Measurements from ENCODE around the gene PMEPA1.

The PMEPA1 gene

DNA sequence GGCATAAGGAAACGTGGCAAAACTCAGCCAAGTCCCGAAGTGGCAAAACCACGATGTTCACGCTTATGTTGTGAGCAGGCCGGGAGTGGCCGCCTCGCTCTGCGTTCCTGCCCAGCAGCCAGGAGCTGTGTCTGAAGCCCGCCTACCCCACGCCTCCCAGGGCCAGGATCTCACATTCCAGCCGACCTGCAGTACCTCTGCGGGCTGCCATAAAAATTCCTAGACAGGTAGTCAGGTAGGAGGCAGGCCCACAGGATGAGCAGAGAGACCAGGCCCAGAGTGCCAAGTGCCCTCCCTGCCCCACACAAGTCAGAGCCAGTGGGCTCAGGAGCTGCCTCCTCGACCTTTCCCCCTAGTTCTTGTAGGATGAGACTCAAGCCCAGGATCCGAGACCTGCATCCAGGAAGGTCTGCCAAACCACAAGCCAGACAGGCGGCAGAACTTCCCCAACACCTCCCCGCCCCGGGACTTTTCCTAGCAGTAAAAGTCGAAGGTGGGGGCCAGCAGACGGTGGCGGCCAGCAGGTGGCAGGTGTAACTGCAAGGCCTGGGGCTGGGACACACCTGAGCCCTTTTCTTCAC lies 16.7 kb downstream of the PMEPA1 start:
- no peak for DNase-seq

DNA sequence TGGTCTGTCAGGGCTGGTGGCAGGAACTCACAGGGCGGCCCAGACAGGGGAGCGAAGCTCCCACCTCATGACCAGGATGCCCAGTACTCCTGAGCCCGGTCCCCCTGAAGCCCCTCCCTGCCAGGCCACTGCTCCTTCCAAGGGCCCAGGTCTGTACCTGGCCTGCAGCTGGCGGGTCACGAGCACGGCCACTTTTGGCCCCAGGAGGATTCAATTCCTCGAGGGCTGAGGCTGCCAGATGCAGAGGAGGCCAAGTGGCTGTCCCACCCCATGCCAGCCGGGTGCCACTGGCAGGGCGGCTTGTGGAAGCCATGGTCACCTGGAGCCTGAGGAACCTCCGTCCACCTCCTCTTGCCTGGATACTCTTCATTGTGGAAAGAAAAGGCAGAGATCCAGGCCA lies 17.4 kb downstream of the PMEPA1 start:
- DNase-seq: no peak

DNA sequence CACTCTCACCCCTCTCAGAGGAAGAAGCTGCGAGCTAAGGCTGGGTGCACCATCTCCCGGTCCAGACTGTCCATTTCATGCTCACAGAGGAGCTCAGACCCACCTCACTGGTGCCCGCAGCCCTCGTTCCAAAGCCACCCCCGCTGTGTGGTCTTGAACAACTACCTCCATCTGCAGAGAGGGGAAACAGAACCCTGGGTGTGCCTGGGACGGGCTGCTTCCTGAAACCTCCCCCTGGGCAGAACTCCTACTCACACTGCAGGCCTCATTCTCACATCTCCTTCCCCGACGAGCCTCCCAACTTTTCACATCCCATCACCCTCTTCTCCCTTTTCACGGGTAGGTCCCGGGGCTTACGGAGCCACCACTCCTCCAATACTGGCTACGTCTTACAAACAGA lies 18.1 kb downstream of the PMEPA1 start:
- DNase-seq: no peak

DNA sequence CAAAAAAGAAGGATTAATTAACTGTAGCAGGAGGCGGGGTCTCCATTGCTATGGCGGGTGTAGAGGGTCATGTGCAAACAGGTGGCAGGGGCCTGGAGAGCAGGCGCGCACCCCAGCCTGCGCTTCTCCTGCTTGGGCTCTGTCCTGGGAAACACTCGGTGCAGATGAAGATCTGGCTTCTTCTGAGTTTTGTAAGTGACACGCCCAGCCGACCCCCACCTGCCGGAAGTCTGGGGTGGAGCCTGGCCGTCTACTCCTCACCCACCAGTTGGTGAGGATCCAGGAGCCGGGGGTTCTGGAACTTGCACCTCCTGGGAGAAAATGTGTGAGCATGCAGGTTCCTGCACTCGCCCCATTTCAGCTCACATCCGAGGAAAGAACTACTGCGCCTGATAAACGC lies 19.3 kb downstream of the PMEPA1 start:
- DNase-seq: no peak

DNA sequence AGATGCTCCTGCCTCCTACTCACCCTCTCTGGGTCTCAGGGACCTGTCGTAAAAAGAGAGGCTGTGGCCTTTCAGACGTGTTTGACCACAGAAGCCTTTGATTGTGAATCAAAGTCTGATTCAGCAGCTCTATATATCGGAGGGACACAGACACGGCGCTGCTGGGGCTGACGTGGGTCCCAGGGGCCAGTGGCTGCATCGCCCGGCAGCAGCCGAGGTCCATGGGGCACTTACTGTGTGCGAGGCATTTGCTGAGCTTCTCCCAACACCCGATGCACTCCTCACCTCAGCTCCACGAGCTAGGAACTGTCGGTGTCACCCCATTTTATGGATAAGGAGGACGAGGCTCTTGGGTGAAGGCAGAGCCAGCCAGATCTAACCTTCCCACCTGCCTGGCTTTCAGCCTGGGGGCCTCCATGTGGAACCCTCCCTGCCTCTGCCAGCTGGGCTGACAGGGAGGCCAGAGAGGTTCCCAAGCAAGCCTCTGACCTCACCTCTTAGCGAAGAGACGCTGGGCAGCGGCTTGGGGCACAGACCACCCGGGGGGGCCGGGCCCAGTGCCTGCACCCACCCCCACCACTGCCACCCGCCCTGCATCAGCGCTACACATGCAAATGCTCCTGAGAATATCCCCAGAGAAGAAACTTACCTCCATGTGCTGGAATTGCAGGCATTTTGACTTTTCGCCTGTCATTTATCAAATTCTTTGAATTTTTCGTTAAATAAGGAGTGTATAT lies 19.9 kb downstream of the PMEPA1 start:
- no peak for DNase-seq

DNA sequence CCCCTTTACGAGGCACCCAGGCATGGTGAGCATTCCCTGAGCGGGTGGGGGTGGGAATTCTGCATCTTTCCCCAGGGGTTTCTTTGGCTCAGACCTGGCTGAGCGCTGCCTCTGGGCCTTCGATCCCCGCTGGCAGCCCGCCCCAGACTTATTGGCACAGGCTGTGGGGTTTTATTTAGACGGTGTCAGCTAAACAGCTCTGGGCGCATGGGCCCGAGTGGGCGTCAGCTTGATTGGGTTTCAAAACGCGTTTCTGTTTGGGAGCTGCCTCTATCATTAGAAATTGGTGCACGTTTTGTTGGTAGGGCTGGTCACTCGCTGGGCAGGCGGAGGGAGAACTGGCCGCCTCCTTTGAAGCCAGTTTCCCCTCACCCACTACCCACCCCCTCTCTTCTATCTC lies 21.0 kb downstream of the PMEPA1 start:
- no peak for DNase-seq

DNA sequence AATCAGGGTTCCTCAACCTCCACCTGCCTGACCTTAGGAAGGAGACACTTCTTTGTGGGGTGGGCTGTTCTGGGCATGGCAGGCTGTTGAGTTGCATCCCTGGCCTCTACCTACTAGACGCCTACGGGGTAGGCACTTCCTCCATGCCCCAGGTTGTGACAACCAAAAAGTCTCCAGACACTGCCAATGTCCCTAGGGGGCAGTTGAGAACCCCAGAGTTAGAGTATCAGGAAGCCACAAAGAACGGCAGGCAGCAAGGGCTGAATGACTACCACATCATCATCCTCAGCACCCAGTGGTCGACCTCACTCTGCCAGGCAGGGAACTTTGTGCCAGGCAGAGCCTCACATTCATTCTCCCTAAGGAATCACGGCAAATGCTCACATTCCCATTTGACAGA lies 21.5 kb downstream of the PMEPA1 start:
- no peak for DNase-seq

DNA sequence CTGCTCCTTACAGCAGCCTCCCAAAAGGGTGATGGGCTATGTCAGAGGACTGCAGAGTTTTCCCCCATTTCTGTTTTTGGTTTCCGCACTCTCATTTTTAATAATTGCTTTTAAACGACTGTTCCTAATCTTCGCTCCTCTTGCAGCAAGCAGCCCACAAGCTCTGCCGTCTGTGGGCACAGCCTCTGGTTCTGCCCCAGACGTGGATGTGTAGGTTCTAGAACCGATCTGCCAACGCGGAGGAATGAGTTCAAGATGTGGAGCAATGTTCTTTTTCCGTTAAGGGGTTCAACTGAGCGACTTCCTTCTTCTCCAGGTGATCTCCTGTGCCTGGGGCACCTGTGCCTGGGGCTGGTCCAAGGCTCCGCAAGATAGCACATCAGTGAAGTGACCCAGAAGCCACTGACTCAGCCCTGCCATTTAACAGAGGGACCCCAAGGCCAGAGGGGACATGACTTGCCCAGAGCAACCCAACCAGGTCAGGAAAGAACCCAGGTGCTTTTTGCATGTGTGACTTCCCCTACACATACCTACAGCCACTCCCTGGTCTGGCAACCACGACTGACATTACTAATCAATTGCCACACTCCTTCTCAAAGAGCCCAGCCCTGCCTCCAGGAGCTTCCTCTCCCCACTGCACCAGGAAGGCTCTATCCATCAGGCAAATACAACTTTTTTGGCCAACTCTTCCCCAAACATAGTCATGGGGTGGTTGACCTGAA lies 22.7 kb downstream of the PMEPA1 start:
- DNase-seq: no peak

DNA sequence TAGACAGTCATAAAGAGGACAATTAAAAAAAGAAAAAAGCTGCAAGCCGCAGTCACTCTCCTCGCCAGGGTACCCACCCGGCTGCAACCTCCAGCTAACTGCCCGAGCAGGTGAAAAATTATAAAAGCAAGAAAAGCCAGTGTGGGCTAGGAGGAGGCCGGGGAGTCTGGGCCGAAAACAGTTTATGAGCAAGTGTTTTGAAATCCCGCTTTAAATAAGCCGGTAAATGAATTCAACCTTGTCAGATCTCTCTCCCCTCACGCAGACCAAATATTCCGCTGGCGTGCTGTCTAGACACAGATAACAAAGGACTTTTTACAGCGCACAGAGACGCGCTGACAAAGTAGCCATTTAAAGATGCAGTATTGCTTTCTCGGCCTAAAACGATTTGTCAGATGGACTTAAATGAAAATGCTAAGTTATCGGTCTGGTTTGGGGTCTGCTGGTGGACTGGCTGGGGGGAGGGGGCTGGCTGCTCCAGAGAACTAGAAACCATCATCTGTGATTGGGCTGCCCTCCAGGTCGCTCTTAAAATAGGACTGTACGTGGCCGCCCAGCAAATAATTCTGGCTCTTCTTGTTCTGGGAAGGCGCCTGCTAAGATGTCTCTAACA lies 24.6 kb downstream of the PMEPA1 start:
- DNase-seq: no peak

DNA sequence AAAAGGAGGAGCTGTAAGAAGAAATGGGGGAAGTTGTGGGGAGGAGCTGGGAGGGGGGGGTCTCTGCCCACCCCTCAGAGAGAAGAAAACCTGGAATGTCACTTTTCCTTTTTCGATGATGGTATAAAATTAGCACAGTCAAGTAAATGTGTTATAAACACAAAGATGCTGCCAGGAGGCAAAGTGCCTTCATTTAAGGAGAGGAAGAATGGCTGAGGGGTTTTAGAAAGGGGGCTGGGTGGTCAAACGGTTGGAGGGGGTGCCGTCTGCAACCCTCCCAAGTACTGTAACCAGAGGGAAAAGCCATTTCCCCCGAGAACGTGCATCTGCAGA lies 25.0 kb downstream of the PMEPA1 start:
- DNase-seq: no peak

DNA sequence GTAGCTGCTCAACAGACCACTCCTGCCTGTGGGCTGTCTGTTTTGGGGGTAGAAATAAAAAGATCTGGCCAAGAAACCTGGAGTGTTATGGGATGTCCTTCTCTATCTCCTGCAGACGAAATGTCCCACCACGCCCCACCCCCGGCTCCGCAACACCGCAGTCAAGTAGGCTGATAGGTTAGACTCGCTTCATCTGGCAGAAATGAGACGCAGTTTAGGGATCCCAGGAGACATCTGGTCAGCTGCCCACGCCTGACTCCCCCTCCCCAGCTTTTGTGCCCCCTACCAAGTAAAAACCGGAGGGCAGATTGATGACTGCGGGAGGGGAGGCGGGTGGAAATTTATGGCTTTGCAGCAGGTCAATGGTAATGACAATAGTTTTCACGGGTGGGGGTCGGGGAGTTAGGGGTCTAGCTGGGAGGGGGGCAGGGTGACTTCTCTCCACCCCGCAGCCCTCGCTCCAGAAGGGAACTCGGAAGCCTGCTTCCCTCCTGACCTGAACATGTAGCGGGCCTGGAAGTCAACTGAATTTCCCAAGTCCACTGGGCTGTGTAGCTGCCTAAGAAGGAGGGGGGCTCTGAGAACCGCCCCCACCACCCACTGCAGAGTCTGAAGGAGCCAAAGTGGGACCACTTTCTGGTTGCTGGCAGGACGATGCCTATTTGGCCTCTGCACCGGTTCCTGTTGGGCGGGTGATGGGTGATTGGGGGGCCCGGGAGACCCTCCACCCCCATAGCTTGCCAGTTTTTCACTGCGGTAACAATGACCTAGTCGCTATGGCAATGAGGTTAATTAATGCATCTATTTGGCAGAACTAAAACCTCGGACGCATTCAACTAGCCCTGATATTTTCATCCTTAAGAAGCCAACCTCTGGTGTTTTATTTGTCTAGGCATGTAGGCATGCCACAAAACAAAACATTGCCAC lies 25.7 kb downstream of the PMEPA1 start:
- DNase-seq: no peak

DNA sequence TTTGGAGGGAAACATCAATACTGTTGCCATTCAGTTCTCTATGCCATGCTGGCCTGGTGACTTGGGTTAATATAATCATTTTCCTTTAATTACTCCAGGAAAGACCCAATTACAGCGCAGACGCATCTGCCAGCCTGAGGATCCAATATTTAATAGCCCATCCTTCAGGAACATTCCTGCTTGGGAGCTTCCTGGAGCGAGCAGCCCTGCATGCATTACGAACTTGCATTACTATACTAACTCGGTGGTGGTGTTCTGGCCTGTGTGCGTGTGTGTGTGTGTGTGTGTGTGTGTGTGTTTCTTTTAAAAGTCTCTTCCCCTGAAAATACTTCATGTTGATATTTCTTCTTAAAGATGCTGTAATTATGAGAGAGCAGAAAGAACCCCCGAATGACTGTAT lies 26.5 kb downstream of the PMEPA1 start:
- no peak for DNase-seq

DNA sequence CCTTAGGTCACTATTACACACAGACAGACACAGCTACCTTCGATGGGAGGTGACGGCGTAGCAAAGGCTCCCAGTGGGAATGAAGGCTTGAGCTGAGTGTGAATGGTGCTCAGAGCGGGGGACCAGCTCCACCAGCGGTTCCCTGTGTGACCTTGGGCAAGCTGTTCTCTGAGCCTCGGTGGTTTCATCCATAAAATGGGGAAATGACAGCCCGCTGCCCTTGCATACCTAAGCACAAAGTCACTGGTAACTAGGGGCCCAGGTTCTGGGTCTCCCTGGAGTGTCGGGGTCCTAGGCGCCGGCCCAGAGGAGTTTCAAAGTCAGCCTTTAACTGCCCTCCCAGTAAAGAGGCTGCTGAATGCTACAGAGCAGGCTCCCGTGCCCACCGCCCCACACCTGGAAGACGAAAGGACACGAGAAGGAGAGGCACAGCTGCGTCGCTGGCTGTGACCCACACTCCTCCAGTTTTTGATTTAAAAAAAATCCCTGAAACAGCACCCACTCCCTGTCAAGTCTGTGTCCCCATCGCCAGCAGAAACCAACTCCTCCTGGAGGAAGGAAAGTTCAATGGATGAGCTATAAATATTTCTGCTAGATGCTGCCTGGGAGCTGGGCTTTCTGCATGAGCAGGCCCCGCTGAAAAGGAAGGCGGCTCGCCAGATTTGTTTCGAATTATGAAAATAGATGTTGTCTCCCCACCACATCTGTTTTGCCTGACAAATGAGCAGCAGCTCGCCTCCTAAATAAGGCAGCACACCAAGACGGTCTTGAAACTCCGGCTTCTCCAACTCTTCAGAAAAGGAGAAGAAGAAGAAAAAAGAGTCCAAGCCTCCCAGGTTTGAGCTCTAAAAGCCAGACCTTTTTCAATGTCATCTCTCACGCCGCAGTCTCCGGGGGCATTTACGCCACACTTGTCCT lies 27.4 kb downstream of the PMEPA1 start:
- peak; percentile 27 for DNase-seq

DNA sequence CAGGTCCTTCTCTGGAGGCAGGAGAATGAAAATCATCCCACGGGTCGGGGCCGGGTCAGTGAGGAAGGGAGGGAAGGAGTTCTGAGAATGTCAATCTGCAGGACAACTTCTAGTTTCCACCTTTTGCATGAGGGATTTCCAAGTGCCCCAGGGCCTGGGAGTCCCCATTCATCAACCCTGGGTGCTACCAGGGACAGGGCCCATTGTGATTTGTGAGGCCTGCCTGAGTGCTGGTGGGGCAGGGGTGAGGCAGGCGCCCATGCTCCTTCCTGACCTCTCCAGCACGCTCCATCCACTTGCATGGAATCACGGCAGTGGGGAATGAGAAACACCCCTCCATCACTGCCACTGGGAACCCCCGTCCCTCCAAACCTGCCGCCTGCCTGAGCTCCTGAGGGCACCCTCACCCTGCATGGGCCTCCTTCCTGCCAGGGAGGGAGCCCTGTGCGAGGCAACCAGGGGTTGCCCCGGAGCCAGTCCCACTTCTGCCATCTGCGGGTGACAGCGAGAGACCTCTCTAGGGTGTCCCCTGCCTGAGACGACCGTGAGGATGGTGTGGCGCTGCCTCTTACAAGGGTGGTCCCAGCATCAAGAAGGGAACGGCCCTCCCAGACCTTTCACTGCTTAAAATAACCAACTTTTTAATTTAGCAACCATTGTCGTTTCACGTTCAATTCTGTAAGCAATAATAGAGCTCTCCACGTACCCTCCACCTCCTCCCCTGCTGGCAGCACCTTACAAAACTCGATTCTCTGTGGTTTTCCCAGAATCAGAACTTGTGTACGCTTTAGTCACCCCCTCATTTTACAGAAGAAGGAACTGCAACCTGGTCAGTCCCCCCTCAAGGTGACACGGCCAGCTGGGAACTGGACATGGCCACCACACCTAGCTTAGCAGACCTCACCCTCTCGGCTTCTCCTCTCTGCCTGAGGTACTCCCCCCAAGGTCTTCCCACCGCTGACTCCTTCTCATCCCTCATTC lies 28.6 kb downstream of the PMEPA1 start:
- peak; percentile 68 for DNase-seq

DNA sequence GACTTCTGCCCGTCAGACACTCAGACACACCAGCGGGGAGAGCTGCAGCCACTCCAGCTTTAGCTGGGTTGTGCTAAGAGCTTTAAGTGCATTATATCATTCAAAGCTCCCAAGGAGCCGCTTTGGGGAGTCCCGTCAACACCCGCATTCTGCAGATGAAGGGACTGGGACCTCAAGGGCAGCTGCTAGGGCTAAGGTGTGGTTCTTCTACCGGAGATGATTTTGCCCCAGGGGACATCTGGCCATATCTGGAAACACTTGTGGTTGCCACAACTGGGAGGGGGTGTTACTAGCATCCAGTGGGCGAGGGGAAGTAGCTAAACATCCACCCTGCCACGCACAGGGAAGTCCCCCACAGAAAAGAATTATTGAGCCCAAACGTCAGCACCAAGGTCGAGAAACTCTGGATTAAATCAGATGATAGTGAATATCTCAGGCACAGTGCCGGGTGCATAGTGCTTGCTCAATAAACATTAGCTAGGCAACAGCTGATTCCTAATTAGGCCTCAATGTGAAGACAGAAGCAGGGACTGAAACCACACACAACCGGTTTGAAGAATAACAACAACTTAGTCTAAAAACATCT lies 29.6 kb downstream of the PMEPA1 start:
- DNase-seq: peak; percentile 73

DNA sequence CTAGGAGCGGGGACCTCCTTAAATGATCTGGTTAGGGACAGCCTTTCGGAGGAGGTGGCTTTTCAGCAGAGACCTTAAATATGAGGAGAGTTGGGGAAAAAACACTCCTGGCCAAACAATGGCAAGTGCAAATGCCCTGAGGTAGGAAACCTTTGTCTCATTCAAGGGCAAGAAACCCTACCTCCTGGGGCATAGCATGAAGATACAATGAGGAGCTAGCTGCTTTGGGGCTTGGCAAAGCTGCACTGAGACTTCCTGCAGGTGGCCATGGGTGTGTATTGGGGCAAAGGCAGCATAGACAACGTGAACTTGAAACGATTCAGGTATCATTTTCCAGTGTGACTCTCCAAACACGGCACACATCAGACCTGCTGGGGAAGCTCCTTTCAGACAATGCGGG lies 30.7 kb downstream of the PMEPA1 start:
- no peak for DNase-seq

DNA sequence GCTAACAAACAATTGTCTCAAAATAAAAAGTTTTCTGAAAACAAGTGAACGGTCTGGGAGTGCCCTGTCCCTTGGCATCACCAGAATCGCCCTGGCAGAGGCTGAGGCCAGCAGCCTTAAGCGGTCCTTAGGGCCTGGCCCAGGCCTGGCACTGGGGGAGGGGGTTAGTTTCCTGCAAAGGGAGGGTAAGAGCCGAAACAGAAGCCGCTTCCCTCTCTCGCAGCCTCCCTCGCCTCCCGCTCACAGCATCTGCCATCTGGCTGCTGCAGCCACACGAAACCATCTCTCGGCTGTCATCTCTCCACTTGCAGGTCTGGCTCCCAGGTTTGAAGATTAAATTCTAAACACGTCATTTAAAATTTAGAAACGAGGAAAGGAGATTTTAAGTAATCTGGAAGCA lies 31.5 kb downstream of the PMEPA1 start:
- peak; percentile 20 for DNase-seq

DNA sequence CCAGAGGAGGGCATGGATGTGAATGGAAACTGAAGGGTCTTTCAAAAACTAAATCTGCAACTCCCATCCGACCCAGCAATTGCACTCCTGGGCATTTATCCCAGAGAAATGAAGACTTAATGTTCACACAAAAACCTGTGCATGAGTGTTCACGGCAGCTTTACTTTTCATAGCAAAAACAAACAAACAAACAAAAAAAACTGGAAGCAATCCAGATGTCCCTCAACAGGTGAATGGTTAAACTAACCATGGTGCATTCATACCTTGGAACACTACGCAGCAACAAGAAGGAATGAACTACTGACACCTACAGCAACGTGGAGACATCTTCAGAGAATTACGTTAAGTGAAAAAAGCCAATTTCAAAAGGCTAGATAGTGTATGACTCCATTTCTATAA lies 32.2 kb downstream of the PMEPA1 start:
- DNase-seq: no peak

DNA sequence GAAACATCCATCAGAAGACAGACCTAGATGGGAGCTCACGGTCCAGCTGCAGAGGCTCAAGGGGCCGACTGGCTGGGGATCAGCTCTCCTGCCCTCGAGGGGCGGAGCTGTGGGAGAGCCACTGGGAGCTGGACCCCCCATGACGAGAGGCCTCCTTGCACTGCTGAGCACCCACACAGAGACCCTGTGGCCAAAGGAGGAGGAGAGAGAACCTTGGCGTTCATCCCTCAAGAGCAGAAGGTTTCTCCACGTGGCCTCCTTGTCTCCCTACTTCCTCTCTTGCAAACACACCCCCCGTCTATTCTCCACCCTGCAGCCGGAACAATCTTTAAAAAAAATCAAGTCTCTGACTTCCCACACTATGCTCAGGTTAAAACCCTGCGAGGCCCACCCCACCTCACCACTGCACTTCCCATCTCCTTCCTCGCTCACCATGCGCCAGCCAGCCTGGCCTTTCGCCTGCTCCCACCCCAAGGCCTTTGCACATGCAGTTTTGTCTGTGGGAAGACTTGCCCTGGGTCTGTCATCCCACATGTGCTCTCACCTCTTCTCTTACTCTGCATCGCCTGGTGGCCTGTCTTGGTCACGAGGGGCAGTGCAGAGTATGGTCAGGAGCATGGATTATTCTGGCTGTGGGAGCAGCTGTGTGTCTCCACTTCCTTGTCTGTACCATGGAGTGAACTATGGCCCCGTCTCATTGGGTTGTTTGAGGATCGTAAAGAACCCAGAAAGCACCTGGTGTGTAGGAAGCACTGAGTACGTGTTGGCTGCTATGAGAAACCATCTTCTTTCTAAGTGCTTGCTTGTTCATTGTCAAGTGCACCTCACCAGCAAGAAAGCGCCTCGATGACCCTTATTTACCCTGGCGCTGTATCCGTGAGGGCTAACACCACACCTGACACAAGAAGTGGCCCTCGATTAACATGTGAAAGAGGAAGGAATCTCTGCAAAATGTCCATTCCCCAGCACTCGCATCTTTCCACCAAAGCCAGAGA lies 32.9 kb downstream of the PMEPA1 start:
- DNase-seq: no peak
